GM23338 (cell line): ENCODE results near the gene WNT6.

Experiments used
- CREB1 ChIP-seq: fragments of 250-450 bp; sonication (Bioruptor Pico); IDR thresholded peaks from 2 replicates; pipeline ENCODE4 v1.5.0; 2020; ENCODE audit warnings: low read depth, mild to moderate bottlenecking, moderate library complexity
- CTCF ChIP-seq, 2 experiments: fragments of 200-600 bp in 1 of 2; sonication (generic) in 1 of 2; conservative IDR thresholded peaks; 2 replicates each; pipeline versions ENCODE4 v1.5.1 to v1.6.1; 2016 to 2017; ENCODE audit warnings: antibody characterized with exemption in 2 of 2, low read depth in 2 of 2, mild to moderate bottlenecking in 2 of 2, moderate library complexity in 1 of 2
- ETS1 ChIP-seq: IDR thresholded peaks from 2 replicates; pipeline ENCODE4 v1.6.1; 2016; ENCODE audit warnings: antibody characterized with exemption
- EZH2 ChIP-seq: fragments of 200-600 bp; sonication (generic); IDR thresholded peaks from one replicate; pipeline ENCODE4 v1.8.0; 2017; ENCODE audit warnings: antibody characterized with exemption, mild to moderate bottlenecking, low read depth; ENCODE audit not compliant: unreplicated experiment
- EZH2phosphoT487 ChIP-seq: fragments of 200-600 bp; sonication (generic); IDR thresholded peaks from one replicate; pipeline ENCODE4 v1.8.1; 2018; ENCODE audit warnings: antibody characterized with exemption; ENCODE audit not compliant: unreplicated experiment
- JUNB ChIP-seq: IDR thresholded peaks from one replicate; pipeline ENCODE4 v1.6.1; 2016; ENCODE audit warnings: antibody characterized with exemption; ENCODE audit not compliant: unreplicated experiment
- NANOG ChIP-seq: IDR thresholded peaks from 2 replicates; pipeline ENCODE4 v1.6.1; 2016; ENCODE audit warnings: antibody characterized with exemption, borderline replicate concordance
- POLR2AphosphoS5 ChIP-seq: IDR thresholded peaks from 2 replicates; pipeline ENCODE4 v1.6.1; 2016; ENCODE audit warnings: antibody characterized with exemption, low read depth
- REST ChIP-seq: IDR thresholded peaks from one replicate; pipeline ENCODE4 v1.6.1; 2018; ENCODE audit warnings: antibody characterized with exemption; ENCODE audit not compliant: unreplicated experiment
- STAT1 ChIP-seq: IDR thresholded peaks from one replicate; pipeline ENCODE4 v1.6.1; 2016; ENCODE audit warnings: antibody characterized with exemption; ENCODE audit not compliant: unreplicated experiment
- ZNF114 ChIP-seq: fragments of 250-450 bp; sonication (Bioruptor Pico); IDR thresholded peaks from 2 replicates; pipeline ENCODE4 v1.5.0; 2020; ENCODE audit warnings: mild to moderate bottlenecking, moderate library complexity
- ZNF331 ChIP-seq: fragments of 250-450 bp; sonication (Bioruptor Pico); IDR thresholded peaks from 2 replicates; pipeline ENCODE4 v1.5.0; 2020; ENCODE audit warnings: low read depth, mild to moderate bottlenecking, moderate library complexity
- ZNF462 ChIP-seq: fragments of 250-450 bp; sonication (Bioruptor Pico); IDR thresholded peaks from 2 replicates; pipeline ENCODE4 v1.5.0; 2020; ENCODE audit warnings: mild to moderate bottlenecking, moderate library complexity

DNA sequence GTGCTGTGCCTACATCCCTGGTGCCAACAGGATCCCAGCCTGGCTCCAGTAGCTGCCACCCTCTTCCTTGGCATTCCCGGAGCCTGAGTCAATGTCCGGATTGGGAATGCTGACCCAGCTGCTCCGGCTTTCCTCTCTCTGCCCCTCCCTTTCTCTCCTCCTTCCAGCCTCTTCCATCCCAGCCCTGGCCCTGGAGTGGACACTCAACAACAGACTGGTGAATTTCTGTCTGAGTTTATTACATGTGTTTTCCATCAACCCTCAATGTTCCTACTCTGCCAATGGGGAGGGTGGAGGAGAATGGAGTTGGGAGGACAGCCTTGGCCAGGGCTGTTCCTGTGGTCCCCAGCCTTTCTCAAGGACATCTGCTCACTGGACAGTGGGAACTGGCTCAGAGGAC, 27.1 kb upstream of the WNT6 start:
- TF ChIP-seq CTCF (conservative IDR thresholded peaks at IDR 0.05; ENCODE audit: low read depth in 2 of 2) = no peak
- TF ChIP-seq POLR2AphosphoS5 = no peak
- TF ChIP-seq EZH2phosphoT487 = no peak
- no peak for TF ChIP-seq EZH2
- TF ChIP-seq REST = no peak
- no peak for TF ChIP-seq NANOG
- TF ChIP-seq STAT1 = no peak
- no peak for TF ChIP-seq JUNB
- no peak for TF ChIP-seq CREB1 (CRISPR knock-in tag)
- no peak for TF ChIP-seq ETS1
- no peak for TF ChIP-seq ZNF462 (CRISPR knock-in tag)
- no peak for TF ChIP-seq ZNF331 (CRISPR knock-in tag)
- TF ChIP-seq ZNF114 (CRISPR knock-in tag) = no peak
